ENCODE results near the gene DMRT3. TPM values are rescaled to one million over a fixed set of nuclear protein-coding genes. Genes with fewer than 3 reads are reported as not detected.

Gene DMRT3
- total RNA-seq, 2 experiments from 2014 or later, result not detected

DNA sequence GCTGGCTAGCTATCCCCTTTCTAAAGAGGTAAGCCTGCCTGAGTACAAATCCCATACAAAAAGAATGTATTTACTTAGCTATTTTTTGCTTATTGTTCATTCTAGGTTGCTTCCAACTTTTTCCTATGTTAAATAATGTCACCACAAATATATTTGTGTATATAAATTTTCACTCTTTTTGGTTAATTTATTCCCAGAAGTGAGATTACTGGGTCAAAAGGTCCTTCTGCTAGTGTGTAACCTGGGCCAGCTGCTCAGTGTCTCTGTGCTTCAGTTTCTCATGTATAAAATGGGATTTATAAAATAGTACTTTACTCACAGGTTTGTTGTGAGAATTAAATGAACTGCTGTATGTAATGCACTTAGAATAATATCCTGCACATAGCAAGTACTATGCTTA lies 49.8 kb downstream of the DMRT3 start:
- ATAC-seq, result no peak
- Mint-ChIP-seq H3K4me1 (ENCODE audit: low read depth) (no peaks in the 10 kb centered on the region), H3K27me3 (peaks cover 7% of the 10 kb centered on the region), H3K9me3 (no peaks in the 10 kb centered on the region), H3K36me3 (ENCODE audit: low read depth) (no peaks in the 10 kb centered on the region), H3K27ac (no peak overlapping the region), H3K4me3 (no peak overlapping the region)
- TF ChIP-seq, protein P1, sequence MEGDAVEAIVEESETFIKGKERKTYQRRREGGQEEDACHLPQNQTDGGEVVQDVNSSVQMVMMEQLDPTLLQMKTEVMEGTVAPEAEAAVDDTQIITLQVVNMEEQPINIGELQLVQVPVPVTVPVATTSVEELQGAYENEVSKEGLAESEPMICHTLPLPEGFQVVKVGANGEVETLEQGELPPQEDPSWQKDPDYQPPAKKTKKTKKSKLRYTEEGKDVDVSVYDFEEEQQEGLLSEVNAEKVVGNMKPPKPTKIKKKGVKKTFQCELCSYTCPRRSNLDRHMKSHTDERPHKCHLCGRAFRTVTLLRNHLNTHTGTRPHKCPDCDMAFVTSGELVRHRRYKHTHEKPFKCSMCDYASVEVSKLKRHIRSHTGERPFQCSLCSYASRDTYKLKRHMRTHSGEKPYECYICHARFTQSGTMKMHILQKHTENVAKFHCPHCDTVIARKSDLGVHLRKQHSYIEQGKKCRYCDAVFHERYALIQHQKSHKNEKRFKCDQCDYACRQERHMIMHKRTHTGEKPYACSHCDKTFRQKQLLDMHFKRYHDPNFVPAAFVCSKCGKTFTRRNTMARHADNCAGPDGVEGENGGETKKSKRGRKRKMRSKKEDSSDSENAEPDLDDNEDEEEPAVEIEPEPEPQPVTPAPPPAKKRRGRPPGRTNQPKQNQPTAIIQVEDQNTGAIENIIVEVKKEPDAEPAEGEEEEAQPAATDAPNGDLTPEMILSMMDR (IDR thresholded peaks at IDR 0.05), result no peak
- DNase-seq, result no peak
- ChIA-PET CTCF (no interaction called here), POLR2A (no interaction called here)
- intact Hi-C loops (cut with micrococcal nuclease), result no loop called here

DNA sequence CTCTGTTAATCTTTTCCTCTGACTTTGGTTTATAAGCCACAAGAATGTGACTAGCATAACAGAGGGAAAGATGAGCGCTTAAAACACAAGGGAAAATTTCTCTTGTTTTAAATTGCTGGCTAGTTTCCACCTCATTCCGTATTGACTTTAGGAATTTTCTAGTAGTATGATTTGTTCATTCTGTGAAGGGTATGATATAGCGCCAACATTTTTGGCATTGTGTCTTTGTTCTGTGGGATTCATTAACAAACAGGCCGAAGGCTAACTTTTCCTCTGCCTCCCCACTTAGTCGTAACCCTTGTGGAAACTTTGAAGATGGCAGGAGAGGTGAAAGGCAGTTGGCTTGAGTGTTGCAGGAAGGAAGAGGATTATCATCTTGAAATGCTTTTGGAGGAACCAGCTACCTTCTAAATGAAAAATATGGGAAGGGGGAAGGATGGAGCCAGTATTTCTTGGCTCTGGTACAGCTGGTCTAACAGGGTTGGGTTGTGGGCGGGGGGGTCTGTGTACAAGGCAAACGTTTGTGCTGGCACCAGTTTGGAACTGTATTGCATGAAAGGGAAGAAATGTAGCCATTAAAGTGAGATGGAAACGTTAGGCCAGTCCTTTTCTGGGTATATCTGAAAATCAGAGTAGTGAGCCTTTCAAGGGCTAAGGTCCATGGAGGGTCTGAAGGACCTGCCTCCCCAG lies 52.2 kb downstream of the DMRT3 start:
- Mint-ChIP-seq H3K9me3 (no peaks in the 10 kb centered on the region), H3K27me3 (peaks cover 9% of the 10 kb centered on the region), H3K4me1 (ENCODE audit: low read depth) (no peaks in the 10 kb centered on the region), H3K27ac (no peak overlapping the region), H3K36me3 (ENCODE audit: low read depth) (no peaks in the 10 kb centered on the region), H3K4me3 (no peak overlapping the region)
- intact Hi-C loops (cut with micrococcal nuclease), result no loop called here
- DNase-seq (no peak), ATAC-seq (no peak)
- POLR2A ChIA-PET, result no interaction called here
- CTCF ChIA-PET, result interaction anchor here (1.6 kb wide), 1 partner anchor 19 kb away, joined by 6 read pairs; no protein-coding TSS in a partner anchor
- TF ChIP-seq, protein P1 (IDR thresholded peaks at IDR 0.05), result no peak

DNA sequence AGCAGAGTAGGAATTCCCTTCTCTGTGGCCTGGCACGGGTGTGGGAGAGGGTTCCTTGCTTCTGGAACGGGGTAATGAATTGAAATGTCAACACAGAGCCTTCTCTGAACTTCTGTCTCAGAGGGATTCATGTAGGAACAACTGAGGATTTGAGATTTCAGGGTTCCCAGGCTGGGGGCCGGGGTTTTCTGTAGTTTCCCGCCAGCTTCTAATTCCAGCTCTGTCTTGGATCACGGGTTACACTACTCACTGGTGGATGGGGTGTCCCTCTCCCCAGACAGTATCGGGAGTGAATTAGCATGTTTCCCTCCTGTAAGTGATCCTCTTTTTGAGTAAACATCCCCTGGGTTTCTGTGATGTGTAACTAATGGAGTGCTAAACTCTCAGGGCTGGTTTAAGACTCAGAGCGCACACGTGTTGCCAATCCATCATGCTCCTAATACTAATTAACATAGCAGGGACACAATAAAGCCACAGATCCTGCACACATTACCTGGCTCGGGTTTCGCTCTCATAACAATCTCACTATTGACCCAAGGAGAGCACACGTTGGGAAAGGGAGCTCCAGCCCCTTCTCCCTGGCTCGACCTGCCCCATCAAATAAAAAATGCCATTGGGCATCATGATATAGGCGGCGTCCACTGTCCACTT lies 55.6 kb downstream of the DMRT3 start:
- POLR2A ChIA-PET, result interaction anchor here (0.7 kb wide), 1 partner anchor 858 kb away, joined by 3 read pairs; no protein-coding TSS in a partner anchor
- Mint-ChIP-seq H3K4me1 (ENCODE audit: low read depth) (no peaks in the 10 kb centered on the region), H3K27me3 (peaks cover 15% of the 10 kb centered on the region), H3K9me3 (no peaks in the 10 kb centered on the region), H3K4me3 (no peak overlapping the region), H3K36me3 (ENCODE audit: low read depth) (no peaks in the 10 kb centered on the region), H3K27ac (no peak overlapping the region)
- CTCF ChIA-PET, result no interaction called here
- intact Hi-C loops (cut with micrococcal nuclease), result no loop called here
- no peak for DNase-seq
- TF ChIP-seq, protein P1 (IDR thresholded peaks at IDR 0.05), result no peak
- ATAC-seq, result no peak

DNA sequence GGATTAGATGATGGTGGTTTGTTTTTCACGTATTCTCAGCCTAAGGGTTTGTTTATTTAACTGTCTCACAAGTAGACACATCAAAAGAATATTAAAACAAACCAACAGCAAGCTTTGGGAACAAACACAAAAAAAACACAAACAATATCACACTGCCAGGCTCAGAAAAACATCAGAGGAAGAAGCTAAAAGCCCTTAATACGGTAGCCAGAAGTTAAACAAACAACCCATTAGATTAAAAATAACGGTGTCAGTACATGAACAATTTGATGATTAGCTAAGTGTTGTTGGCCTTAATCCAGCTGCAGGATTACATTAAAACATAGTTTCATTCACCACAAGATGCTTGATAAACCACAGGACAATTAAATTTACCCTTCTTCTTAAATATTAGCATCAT lies 57.8 kb downstream of the DMRT3 start:
- POLR2A ChIA-PET, result no interaction called here
- Mint-ChIP-seq H3K27me3 (peaks cover 19% of the 10 kb centered on the region), H3K9me3 (no peaks in the 10 kb centered on the region)

More for the DNA sequence above, 57.8 kb downstream of the DMRT3 start:
- CTCF ChIA-PET, result interaction anchor here (1.3 kb wide), 1 partner anchor 25 kb away, joined by 3 read pairs; no protein-coding TSS in a partner anchor
- DNase-seq (no peak), ATAC-seq (no peak)
- intact Hi-C loops (cut with micrococcal nuclease), result no loop called here
- Mint-ChIP-seq H3K4me3 (no peak overlapping the region), H3K27ac (no peak overlapping the region), H3K4me1 (ENCODE audit: low read depth) (no peaks in the 10 kb centered on the region), H3K36me3 (ENCODE audit: low read depth) (no peaks in the 10 kb centered on the region)
- TF ChIP-seq, protein P1 (IDR thresholded peaks at IDR 0.05), result no peak
